DND-41 (cell line): Measurements from ENCODE around the gene SMIM43.

Experiments used
- ATAC-seq: fragments of 200-7000 bp; cut with Tn5 transposase; 3 replicates; pipeline ENCODE4 v1.9.1; 2021; ENCODE audit warnings: low read depth; ENCODE audit not compliant: insufficient read depth
- DNase-seq: peaks from one replicate; pipeline ENCODE4 v3.0.0-alpha.2; 2020
- H2AFZ ChIP-seq: 2 replicates; pipeline ENCODE4 v1.6.0; 2012; ENCODE audit warnings: low read depth, low read length
- H3K27ac ChIP-seq: 2 replicates; pipeline ENCODE4 v1.5.1; 2012; ENCODE audit warnings: low read length, inconsistent platforms
- H3K27me3 ChIP-seq: fragments of 200-600 bp; sonication (generic); 2 replicates; pipeline ENCODE4 v1.6.0; 2012; ENCODE audit warnings: low read length, mild to moderate bottlenecking, inconsistent platforms; ENCODE audit not compliant: insufficient read depth, poor library complexity
- H3K36me3 ChIP-seq: 2 replicates; pipeline ENCODE4 v1.5.1; 2012; ENCODE audit warnings: low read length, inconsistent platforms; ENCODE audit not compliant: insufficient read depth
- H3K4me1 ChIP-seq: 2 replicates; pipeline ENCODE4 v1.5.1; 2012; ENCODE audit warnings: mild to moderate bottlenecking, low read length; ENCODE audit not compliant: insufficient read depth
- H3K4me2 ChIP-seq: 2 replicates; pipeline ENCODE4 v1.6.0; 2012; ENCODE audit warnings: mild to moderate bottlenecking, moderate library complexity, low read length, inconsistent platforms; ENCODE audit not compliant: insufficient read depth
- H3K4me3 ChIP-seq, 2 experiments: fragments of 200-600 bp in 1 of 2; shearing (Covaris generic) in 1 of 2; 2 replicates each; pipeline ENCODE4 v1.5.1; 2012 to 2016; ENCODE audit warnings: inconsistent platforms in 2 of 2, low read length in 2 of 2, mild to moderate bottlenecking in 2 of 2, low read depth in 1 of 2, moderate library complexity in 1 of 2
- H3K79me2 ChIP-seq: 2 replicates; pipeline ENCODE4 v1.6.0; 2012; ENCODE audit warnings: low read length, inconsistent platforms; ENCODE audit not compliant: insufficient read depth
- H3K9ac ChIP-seq: 2 replicates; pipeline ENCODE4 v1.6.0; 2012; ENCODE audit warnings: low read depth, mild to moderate bottlenecking, inconsistent platforms, low read length, moderate library complexity
- H3K9me3 ChIP-seq: 2 replicates; pipeline ENCODE4 v1.5.1; 2012; ENCODE audit warnings: low read length, moderate library complexity, mild to moderate bottlenecking, inconsistent platforms; ENCODE audit not compliant: insufficient read depth, severe bottlenecking
- H4K20me1 ChIP-seq: 2 replicates; pipeline ENCODE4 v1.6.0; 2012; ENCODE audit warnings: low read length; ENCODE audit not compliant: insufficient read depth
- EZH2 ChIP-seq: IDR thresholded peaks from 3 replicates; pipeline ENCODE4 v1.6.1; 2012; ENCODE audit warnings: borderline replicate concordance, low read depth, mild to moderate bottlenecking, moderate library complexity, low read length, inconsistent platforms; ENCODE audit not compliant: severe bottlenecking
- TF ChIP-seq, protein P1 (sequence below): IDR thresholded peaks from 2 replicates; pipeline ENCODE4 v1.5.1; 2012; ENCODE audit warnings: borderline replicate concordance, low read length, moderate library complexity, mild to moderate bottlenecking; ENCODE audit not compliant: poor library complexity, severe bottlenecking; ENCODE audit errors: extremely low read depth

Gene SMIM43

GRCh38 chr4:121800638-121800960, 35.6 kb upstream of the SMIM43 start:
- H3K27ac ChIP-seq, result peak overlapping the region; percentile 95
- TF ChIP-seq, protein P1, sequence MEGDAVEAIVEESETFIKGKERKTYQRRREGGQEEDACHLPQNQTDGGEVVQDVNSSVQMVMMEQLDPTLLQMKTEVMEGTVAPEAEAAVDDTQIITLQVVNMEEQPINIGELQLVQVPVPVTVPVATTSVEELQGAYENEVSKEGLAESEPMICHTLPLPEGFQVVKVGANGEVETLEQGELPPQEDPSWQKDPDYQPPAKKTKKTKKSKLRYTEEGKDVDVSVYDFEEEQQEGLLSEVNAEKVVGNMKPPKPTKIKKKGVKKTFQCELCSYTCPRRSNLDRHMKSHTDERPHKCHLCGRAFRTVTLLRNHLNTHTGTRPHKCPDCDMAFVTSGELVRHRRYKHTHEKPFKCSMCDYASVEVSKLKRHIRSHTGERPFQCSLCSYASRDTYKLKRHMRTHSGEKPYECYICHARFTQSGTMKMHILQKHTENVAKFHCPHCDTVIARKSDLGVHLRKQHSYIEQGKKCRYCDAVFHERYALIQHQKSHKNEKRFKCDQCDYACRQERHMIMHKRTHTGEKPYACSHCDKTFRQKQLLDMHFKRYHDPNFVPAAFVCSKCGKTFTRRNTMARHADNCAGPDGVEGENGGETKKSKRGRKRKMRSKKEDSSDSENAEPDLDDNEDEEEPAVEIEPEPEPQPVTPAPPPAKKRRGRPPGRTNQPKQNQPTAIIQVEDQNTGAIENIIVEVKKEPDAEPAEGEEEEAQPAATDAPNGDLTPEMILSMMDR, result no peak
- TF ChIP-seq EZH2, result no peak
- peaks cover 82% of the 10 kb centered on the region for H3K4me1 ChIP-seq
- no peaks in the 10 kb centered on the region for H3K27me3 ChIP-seq
- DNase-seq (no peak), ATAC-seq (peak; percentile 13)
- H3K4me3 ChIP-seq, result peak overlapping the region; percentile 90 to 93
- H3K4me2 ChIP-seq, result peak overlapping the region; percentile 64
- H3K9ac ChIP-seq, result peak overlapping the region; percentile 91
- peak overlapping the region; percentile 67 for H2AFZ ChIP-seq
- H3K9me3 ChIP-seq, result no peaks in the 10 kb centered on the region
- peaks cover 51% of the 10 kb centered on the region for H3K79me2 ChIP-seq
- peaks cover 35% of the 10 kb centered on the region for H3K36me3 ChIP-seq
- peaks cover 3% of the 10 kb centered on the region; the same call in 1 of the 2 replicates for H4K20me1 ChIP-seq

GRCh38 chr4:121799867-121800501, 35.0 kb upstream of the SMIM43 start:
- H3K4me1 ChIP-seq, result peaks cover 84% of the 10 kb centered on the region
- H4K20me1 ChIP-seq, result peaks cover 3% of the 10 kb centered on the region; the same call in 1 of the 2 replicates
- H2AFZ ChIP-seq, result peak overlapping the region; percentile 54
- H3K27ac ChIP-seq, result peak overlapping the region; percentile 95
- H3K9ac ChIP-seq, result peak overlapping the region; percentile 91
- H3K36me3 ChIP-seq, result peaks cover 29% of the 10 kb centered on the region
- no peak for TF ChIP-seq EZH2
- TF ChIP-seq, protein P1, result no peak
- DNase-seq (no peak), ATAC-seq (no peak)
- no peaks in the 10 kb centered on the region for H3K27me3 ChIP-seq
- H3K4me2 ChIP-seq, result peak overlapping the region; percentile 64
- peaks cover 45% of the 10 kb centered on the region for H3K79me2 ChIP-seq
- no peaks in the 10 kb centered on the region for H3K9me3 ChIP-seq
- H3K4me3 ChIP-seq, result peak overlapping the region in 1 of 2 experiments; percentile 90; a peak in 1 of 4 replicates

DNA sequence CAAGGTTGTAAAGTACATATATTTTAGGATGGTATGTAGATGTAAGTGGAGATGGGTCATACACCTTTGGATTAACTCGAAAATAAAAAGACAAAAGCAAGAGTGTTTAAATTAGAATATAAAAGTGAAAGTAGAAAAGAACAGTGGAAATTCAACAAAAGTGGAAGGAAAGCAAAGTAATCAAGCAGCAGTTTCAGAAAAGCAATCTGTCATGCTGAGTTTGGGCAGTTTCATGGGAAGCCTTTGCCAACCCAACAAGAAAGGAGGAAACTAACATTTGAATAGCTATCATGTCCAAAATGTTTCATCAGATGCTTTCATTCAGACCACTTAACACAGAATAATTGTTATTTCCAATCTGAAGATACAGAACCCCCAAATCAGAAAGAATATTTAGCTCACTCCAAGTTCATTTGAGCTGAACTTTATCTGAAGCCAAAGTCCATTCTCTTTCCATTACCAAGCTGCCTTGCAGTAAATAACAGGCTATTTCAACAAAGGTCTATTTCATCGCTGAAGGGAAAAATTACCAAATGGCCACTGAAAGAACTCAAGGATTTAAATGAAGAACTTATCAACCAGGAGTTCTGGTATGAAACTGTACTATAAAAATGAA, 34.4 kb upstream of the SMIM43 start:
- no peak overlapping the region for H3K4me3 ChIP-seq
- H3K36me3 ChIP-seq, result peaks cover 22% of the 10 kb centered on the region
- H4K20me1 ChIP-seq, result no peaks in the 10 kb centered on the region; the same call in 1 of the 2 replicates
- TF ChIP-seq EZH2, result no peak
- TF ChIP-seq, protein P1, result no peak
- no peaks in the 10 kb centered on the region for H3K27me3 ChIP-seq
- peaks cover 38% of the 10 kb centered on the region for H3K79me2 ChIP-seq
- H3K9me3 ChIP-seq, result no peaks in the 10 kb centered on the region
- ATAC-seq (no peak), DNase-seq (no peak)
- H3K9ac ChIP-seq, result peak overlapping the region; percentile 91; the same call in 1 of the 2 replicates
- H3K4me1 ChIP-seq, result peaks cover 84% of the 10 kb centered on the region
- peak overlapping the region; percentile 14 for H3K4me2 ChIP-seq
- peak overlapping the region; percentile 95 for H3K27ac ChIP-seq
- H2AFZ ChIP-seq, result peak overlapping the region; percentile 54
